Erythroblast (primary cell): ENCODE data around the gene CCM2L.

Source experiments
- GATA1 ChIP-seq: IDR thresholded peaks from 2 replicates; pipeline ENCODE4 v1.6.1; 2011; ENCODE audit warnings: low read depth, mild to moderate bottlenecking, control low read depth, low read length, moderate library complexity
- POLR2A ChIP-seq: IDR thresholded peaks from 2 replicates; pipeline ENCODE4 v1.6.1; 2011; ENCODE audit warnings: mild to moderate bottlenecking, low read length

- TF ChIP-seq POLR2A (no peak), GATA1 (no peak)
Measured at GRCh38 chr20:32027643-32028042, 17.4 kb downstream of the CCM2L start.
